GM19023 (cell line): ENCODE data around the gene CUBN.
A peak's percentile ranks its signal among the peaks of the same experiment; 100 is the strongest.

Source experiments
- ATAC-seq: cut with Tn5 transposase; IDR thresholded peaks from one replicate; pipeline ENCODE4 v1.9.1; 2021; ENCODE audit warnings: mild to moderate bottlenecking, moderate library complexity; ENCODE audit not compliant: unreplicated experiment

CUBN gene

DNA sequence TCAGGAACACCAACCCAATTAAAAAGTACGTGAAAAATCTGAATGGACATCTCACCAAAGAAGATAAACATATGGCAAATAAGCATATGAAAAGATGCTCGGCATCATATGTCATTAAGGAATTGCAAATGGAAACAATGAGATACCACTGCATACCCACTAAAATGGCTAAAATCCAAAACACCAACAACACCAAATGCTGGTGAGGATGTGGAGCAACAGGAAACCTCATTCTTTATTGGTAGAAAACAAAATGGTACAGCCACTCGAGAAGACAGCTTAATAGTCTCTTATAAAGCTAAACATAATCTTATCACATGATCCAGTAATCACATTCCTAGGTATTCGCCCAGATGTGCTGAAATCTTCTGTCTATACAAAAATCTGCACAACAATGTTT, 325.5 kb downstream of the CUBN start:
- no peak for ATAC-seq

DNA sequence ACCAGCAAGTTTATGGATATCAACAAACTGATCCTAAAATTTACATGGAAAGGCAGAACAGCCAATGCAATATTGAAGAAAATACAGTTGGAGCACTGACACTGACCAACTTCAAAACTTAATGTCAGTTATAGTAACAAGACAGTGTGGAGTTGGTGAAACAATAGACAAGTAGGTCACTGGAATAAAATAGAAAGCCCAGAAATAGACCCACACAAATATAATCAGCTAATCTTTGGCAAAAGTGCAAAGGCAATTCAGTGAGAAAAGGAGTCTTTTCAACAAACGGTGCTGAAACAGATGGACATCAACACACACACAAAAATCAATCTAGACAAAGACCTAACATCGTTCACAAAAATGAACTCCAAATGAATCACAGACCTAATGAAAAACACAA, 326.1 kb downstream of the CUBN start:
- no peak for ATAC-seq

DNA sequence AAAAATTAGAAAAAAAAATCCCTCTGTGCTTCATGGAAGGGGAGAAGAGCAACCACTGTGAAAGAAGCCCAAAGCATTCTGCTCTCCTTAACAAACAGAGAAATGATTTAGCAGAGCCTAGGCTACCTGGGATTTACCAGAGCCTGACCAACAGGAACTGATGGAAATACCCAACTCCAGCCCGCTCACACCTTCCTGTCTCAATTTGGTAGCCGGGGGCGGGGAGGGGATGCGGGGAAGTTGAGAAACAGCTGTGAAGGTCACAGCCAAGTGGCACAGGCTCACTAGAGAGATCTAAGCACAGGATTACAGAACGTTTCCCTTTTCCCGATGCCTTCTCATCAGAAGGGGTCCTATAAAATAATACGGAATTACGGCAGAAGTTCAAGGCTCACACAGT, 330.0 kb downstream of the CUBN start:
- ATAC-seq, result peak; percentile 92

DNA sequence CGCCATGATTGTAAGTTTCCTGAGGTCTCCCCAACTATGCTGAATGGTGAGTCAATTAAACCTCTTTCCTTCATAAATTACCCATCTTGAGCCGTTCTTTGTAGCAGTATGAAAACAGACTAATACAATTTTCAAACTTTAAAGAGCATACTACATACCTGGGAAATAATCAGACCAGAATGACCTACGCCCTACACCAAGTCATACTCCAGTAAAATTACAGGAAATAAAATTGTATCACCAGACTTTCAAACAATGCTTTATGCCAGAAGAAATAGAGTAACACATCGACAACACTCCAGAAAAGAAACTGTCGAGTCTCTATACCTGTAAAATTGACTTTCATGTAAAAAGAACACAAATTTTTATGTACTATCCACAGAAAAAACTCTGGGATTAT, 331.0 kb downstream of the CUBN start:
- ATAC-seq, result no peak

DNA sequence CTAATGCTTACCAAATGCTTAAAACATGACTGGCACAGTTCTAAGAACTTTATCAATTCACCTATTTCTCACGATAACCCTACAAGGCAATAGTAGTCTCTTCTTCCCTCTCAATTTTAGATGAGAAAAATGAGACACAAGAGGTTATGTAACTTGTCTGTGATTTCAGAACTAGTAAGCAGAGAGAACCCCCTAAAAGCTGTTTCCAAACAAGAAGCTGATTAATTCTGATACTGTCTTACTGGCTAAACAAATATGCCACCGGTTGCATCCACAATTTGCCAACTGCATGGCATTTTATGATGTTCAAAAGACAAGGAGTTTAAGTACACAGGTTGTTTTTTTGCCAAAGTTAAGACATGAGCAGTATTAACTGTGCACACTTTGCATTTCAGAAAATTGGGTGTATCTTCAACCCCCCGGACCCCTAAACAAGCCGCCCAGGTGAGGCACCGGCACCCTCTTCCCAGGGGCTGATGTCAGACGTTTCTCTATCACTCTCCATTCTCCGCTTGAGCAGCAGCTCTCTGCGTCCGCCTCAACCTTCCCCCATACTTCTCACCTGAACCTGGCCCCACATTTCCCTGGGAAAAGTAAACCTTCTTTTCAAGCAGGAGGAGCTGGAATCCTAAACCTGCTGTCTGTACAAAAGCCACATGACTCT, 334.1 kb downstream of the CUBN start:
- no peak for ATAC-seq

DNA sequence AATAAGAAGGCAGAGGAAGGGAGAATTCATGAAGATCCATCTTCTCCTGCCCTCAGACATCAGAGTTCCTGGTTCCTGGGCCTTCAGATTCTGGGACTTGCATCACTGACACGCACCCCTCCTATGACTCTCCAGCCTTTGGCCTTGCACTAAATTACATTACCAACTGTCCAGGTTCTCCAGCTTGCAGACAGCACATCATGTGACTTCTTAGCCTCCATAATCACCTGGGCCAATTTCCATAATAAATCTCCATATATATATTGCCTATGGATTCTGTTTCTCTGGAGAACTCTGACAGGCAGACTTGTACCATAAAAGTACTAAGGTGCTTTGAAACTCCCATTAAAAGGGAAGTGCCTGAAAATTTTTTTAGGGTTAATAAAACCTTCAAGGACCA, 335.6 kb downstream of the CUBN start:
- no peak for ATAC-seq

DNA sequence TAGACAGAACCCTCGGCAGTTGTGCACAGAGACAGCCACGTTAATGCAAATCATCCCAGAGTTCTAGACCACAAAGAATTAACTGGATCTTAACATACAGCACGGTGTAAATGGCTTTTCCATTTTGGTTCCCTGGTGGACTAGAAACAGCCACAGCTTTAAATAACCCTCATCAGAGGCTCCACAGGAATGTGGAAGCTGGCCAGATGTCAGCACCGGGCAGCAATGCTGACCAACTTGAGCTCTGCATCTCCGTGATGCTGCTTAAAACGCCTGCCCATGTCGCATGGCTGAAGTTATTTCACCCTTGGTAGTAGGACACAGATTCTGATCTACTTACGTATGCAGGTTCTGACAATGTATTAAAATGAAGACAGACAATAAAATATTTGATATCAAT, 336.9 kb downstream of the CUBN start:
- no peak for ATAC-seq

DNA sequence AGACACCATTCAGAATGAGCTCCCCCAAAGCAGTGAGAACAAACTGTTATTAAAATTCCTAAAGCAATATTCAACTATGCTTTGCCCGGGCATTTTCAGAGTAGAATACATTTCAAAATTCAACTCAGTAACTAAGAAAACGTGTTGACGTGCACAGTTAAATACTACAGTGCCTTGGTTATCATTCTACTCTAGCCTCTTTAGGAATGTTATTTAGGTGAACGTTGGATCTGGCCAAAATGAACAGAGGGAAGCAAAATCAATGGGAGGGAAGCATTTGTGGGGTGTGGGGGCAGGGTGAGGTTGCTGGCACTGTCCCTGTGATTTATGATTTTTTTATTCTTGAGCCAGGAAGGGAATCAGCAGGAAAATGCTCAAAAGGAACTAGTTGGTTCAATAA, 339.8 kb downstream of the CUBN start:
- no peak for ATAC-seq

DNA sequence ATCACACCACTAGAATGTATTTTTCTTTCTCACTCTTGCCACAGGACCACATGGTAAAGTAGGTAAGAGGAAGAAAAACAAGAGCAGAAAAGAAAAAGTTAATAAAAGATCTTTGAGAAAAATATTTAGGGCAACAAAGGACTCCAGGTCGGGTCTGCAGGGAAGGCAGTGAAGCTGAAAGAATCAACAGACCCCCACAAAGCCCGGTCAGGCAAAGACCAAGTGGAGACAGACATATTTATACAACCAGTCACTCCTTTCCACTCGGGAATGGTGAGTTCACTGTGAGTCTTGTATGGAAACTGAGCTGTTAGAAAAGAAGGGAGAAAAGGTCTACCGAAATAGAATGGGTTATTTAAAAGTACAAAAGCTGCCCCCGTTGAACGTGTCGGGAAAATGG, 340.4 kb downstream of the CUBN start:
- ATAC-seq, result no peak

DNA sequence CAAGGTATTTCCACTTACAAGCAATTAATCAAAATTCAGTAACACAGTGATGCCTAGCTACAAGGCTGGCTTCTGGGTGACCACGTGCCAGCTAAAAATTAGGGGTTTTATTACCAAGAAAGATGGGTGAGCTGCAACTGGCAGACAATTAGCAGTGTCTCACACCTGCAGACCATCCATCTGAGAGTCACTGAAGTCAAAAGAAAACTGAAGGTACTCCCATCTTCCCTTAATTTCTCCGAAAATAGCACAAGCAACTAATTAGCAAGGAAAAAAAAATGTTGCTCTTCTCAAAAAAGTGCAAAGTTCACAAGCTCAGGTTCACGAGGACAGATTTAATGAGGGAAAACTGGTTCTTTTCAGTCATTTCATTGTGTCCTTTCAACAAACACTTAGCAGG, 340.8 kb downstream of the CUBN start:
- ATAC-seq, result no peak

DNA sequence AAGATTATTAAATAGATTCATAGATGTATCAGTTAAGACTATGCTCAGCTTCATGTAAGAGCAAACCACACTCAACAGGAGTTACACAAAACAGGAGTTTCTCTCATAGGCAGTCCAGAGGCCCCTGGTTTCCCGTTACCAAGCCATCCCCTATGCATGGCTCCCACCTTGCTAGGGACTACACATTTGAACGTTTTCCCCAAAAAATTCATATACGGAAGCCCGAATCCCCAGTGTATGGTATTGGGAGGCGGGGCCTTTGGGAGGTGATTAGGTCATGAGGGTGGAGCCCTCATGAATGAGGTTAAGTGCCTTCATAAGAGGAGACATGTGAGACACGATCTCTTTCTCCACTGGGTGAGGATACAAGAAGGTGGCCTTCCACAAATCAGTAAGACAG, 341.5 kb downstream of the CUBN start:
- peak; percentile 57 for ATAC-seq

DNA sequence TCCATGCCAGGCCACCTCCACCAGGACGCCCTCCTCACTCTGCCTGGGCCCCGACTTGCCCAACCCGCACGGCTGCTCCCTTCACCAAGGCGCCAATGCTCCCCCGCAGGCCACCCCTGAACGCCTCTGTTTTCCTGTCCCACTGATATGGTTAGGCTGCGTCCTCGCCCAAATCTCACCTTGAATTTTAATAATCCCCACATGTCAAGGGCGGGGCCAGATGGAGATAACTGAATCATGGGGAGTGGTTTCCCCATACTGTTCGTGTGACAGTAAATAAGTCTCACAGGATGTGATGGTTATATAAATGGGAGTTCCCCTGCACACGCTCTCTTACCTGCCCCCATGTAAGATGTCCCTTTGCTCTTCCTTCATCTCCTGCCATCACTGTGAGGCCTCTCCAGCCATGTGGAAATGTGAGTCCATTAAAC, 342.2 kb downstream of the CUBN start:
- peak; percentile 74 for ATAC-seq

DNA sequence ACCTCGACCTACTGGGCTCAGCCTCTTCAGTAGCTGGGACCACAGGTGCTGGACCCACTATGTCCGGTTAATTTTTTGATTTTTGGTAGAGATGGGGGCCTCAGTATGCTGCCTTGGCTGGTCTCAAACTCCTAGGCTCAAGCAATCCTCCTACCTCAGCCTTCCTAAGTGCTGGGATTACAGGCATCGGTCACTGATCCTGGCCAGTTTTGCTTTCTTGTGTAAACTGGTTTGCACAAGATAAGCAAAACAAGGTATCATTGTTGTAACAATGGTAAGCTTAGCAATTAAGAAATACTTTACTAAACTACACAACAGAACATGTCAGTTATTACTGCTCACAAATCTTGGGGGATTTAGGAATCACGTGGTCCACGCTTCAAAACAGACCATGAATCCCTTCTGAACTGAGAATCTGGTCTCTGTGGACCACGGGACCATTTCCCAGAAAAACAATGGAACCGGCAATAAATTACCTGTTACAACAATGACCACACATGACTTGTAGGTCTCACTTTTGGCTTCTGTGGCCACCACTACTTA, 349.2 kb downstream of the CUBN start:
- no peak for ATAC-seq

DNA sequence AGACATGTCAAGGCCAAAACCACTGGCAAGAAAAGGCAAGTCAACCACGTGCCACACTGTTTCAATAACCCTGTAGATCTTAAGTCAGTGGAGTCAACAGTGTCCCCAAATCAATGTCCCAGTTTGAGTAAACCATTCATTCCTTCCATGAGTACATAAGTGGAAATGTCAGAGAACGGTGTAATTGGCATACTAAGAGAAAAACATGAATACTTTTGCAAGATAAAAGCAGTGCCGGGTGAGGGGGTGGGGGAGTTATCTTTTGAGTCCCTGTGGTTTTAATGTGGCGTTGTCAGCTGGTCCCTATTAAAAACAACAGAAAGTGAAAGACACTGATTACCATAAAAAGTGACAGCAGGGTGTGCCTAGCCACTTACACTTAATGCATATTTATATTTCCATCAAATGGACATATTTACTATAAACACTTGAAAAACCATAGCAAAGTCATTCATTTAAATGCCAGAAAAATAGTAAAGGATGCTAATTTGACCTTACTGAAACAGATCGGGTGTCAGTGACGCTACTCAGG, 350.2 kb downstream of the CUBN start:
- peak; percentile 68 for ATAC-seq

DNA sequence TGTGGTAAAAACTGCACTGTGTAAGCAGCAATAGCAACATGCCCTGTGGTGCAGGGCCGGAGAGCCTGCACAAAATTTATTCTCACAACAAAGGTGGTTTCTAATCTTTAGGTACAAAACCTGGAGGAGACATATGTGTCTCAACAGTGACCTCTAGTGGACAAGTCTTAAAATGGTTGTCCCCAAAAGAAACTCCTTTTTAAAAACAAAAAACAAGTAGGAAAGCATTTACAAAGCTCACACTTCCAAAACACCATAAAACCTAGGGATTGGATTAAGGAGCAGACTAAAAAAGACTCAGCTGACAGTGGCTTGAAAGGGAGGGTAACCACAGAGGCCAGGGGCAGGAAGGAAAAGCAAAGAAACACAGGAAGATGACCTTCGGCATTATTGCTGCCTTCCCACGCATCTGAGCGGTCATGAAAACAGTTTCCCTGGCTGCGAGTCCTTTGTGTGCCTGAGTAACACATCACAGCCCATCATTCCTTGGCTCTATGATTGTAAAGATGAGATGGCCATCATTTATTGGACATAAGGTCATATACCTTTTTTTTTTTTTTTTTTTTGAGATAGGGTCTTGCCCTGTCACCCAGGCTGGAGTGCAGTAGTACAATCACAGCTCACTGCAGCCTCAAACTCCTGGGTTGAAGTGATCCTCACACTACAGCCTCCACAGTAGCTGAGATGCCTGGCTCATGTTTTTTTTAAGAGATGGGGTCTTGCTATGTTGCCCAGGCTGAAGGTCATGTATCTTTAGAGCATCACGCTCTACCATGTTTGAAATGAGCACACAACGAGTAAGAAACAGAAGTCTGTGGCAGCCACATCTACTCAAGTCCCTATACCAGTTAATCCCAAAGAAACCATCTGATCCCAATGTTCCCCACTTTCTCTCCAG, 351.9 kb downstream of the CUBN start:
- no peak for ATAC-seq

DNA sequence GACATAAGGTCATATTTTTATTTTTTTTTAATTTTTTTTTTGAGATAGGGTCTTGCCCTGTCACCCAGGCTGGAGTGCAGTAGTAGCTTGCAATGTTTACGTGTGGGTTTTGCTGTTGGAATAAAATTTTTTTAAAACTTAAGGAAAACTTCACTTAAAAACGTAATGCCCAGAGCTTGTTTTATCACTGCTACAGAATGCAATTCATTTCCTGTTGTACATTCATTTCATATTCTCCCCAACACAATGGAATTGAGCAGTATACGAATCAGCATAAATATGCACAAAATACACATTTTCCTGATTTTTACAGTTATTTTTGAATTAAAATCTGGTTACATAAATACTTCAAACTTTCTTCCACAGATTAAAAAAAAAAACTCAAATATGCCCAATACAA, 352.7 kb downstream of the CUBN start:
- no peak for ATAC-seq
